Stomach (tissue), 4 donors: ENCODE measurements around the gene NBPF9.
"Not testable (repeated sequence)": the region's sequence is repeated elsewhere in the genome, so short reads cannot be mapped to it uniquely, and the experiment has no call there.

ENCODE experiments used
- POLR2AphosphoS5 ChIP-seq, 3 donors: sonication (generic); formaldehyde crosslinking; IDR thresholded peaks; one replicate each; pipeline ENCODE4 v1.6.1; 2016; ENCODE audit warnings: antibody characterized with exemption in 3 of 3
- TF ChIP-seq, protein P1 (sequence below), 7 experiments: fragments of 450-650 bp in 4 of 7; fragments of 200-600 bp in 3 of 7; sonication (generic) in 3 of 7; IDR thresholded peaks; one replicate each; pipeline ENCODE4 v1.5.1; 2016 to 2019; ENCODE audit warnings: antibody characterized with exemption in 7 of 7, control low read depth in 2 of 7, mild to moderate bottlenecking in 1 of 7

DNA sequence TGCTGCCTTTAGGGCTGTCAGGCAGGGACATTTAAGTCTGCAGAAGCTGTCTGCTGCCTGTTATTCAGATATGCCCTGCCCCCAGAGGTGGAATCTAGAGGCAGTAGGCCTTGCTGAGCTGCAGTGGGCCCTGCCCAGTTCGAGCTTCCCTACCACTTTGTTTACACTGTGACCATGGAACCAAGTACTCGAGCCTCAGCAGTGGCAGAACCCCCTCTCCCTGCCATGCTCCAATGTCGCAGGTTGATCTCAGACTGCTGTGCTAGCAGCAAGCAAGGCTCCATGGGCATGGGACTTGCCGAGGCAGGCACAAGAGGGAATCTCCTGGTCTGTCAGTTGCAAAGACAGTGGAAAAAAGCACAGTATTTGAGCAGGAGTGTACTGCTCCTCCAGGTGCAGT lies 60.3 kb downstream of the NBPF9 start:
- TF ChIP-seq, protein P1, sequence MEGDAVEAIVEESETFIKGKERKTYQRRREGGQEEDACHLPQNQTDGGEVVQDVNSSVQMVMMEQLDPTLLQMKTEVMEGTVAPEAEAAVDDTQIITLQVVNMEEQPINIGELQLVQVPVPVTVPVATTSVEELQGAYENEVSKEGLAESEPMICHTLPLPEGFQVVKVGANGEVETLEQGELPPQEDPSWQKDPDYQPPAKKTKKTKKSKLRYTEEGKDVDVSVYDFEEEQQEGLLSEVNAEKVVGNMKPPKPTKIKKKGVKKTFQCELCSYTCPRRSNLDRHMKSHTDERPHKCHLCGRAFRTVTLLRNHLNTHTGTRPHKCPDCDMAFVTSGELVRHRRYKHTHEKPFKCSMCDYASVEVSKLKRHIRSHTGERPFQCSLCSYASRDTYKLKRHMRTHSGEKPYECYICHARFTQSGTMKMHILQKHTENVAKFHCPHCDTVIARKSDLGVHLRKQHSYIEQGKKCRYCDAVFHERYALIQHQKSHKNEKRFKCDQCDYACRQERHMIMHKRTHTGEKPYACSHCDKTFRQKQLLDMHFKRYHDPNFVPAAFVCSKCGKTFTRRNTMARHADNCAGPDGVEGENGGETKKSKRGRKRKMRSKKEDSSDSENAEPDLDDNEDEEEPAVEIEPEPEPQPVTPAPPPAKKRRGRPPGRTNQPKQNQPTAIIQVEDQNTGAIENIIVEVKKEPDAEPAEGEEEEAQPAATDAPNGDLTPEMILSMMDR (IDR thresholded peaks at IDR 0.05), result not testable (repeated sequence)
- not testable (repeated sequence) for TF ChIP-seq POLR2AphosphoS5 (IDR thresholded peaks at IDR 0.05)
